Esophagus muscularis mucosa (tissue), 3 donors: ENCODE results near the gene TBC1D16.

Source experiments
- CTCF ChIP-seq, 3 experiments: fragments of 200-600 bp in 2 of 3; fragments of 450-650 bp in 1 of 3; sonication (generic) in 2 of 3; IDR thresholded peaks; one replicate each; pipeline ENCODE4 v1.5.1; 2017 to 2019; ENCODE audit warnings: antibody characterized with exemption in 3 of 3, mild to moderate bottlenecking in 2 of 3, moderate library complexity in 1 of 3
- POLR2A ChIP-seq: fragments of 450-650 bp; IDR thresholded peaks from one replicate; pipeline ENCODE4 v1.6.1; 2017; ENCODE audit warnings: antibody characterized with exemption, moderate library complexity, mild to moderate bottlenecking, low read depth
- POLR2AphosphoS5 ChIP-seq, 2 donors: sonication (generic); formaldehyde crosslinking; IDR thresholded peaks; one replicate each; pipeline ENCODE4 v1.6.1; 2017; ENCODE audit warnings: antibody characterized with exemption in 2 of 2

GRCh38 chr17:79969906-79970305 is 65.8 kb downstream of the TBC1D16 start:
- TF ChIP-seq POLR2A = no peak
- TF ChIP-seq CTCF (IDR thresholded peaks at IDR 0.05) = no peak
- no peak for TF ChIP-seq POLR2AphosphoS5 (IDR thresholded peaks at IDR 0.05)
